Upper lobe of right lung (tissue), 1 donor: ENCODE data around the gene SAMD4A. TPM values are rescaled to one million over a fixed set of nuclear protein-coding genes. Genes with fewer than 3 reads are reported as not detected.

Experiments used
- ATAC-seq: fragments of 200-7000 bp; cut with Tn5 transposase; one replicate; pipeline ENCODE4 v1.9.1; 2020; ENCODE audit warnings: mild to moderate bottlenecking, moderate library complexity
- DNase-seq: peaks from one replicate; pipeline ENCODE4 v3.0.0-alpha.2; 2020
- H3K27ac ChIP-seq: fragments of 200-600 bp; one replicate; pipeline ENCODE4 v1.8.0; 2022
- H3K27me3 ChIP-seq: fragments of 200-600 bp; one replicate; pipeline ENCODE4 v1.8.0; 2022; ENCODE audit warnings: mild to moderate bottlenecking
- H3K36me3 ChIP-seq: fragments of 200-600 bp; one replicate; pipeline ENCODE4 v1.8.0; 2022
- H3K4me1 ChIP-seq: fragments of 200-600 bp; one replicate; pipeline ENCODE4 v1.8.0; 2022
- H3K4me3 ChIP-seq: fragments of 200-600 bp; one replicate; pipeline ENCODE4 v1.8.0; 2022; ENCODE audit warnings: mild to moderate bottlenecking
- H3K9me3 ChIP-seq: fragments of 200-600 bp; one replicate; pipeline ENCODE4 v1.8.0; 2022
- CTCF ChIP-seq: fragments of 200-600 bp; IDR thresholded peaks from one replicate; pipeline ENCODE4 v1.8.0; 2022; ENCODE audit warnings: antibody characterized with exemption
- intact Hi-C: fragments of 100-400 bp; cut with DNase I; formaldehyde crosslinking; loops from one replicate; pipeline ENCODE4 v1.11.0; 2022
- total RNA-seq: library from RNA; stranded (reverse); fragmentation: NEBNext Ultra II Directional; extraction: Animal tissue kit (Norgen Biotek cat#: 25700); gene quantifications from one replicate; pipeline ENCODE4 v1.2.1, GENCODE V29; 2021
- donor health status: DM: no; HTN: yes; CAD: no; lungs with severe emphysema.

The SAMD4A gene
- total RNA-seq, 1 donor from 2014 or later, result 39.1 TPM

- no peak overlapping the region for H3K4me3 ChIP-seq
- intact Hi-C loops, result no loop called here
- TF ChIP-seq CTCF, result no peak
Observed at GRCh38 chr14:54730156-54730961, 163.4 kb downstream of the SAMD4A start.

GRCh38 chr14:54734966-54735365 is 168.0 kb downstream of the SAMD4A start:
- Histone ChIP-seq H3K4me1 (peaks cover 9% of the 10 kb centered on the region), H3K27ac (no peak overlapping the region), H3K36me3 (no peaks in the 10 kb centered on the region), H3K9me3 (no peaks in the 10 kb centered on the region), H3K4me3 (no peak overlapping the region), H3K27me3 (no peaks in the 10 kb centered on the region)
- no peak for TF ChIP-seq CTCF
- no peak for ATAC-seq
- DNase-seq, result no peak
- intact Hi-C loops, result no loop called here

More at GRCh38 chr14:54730156-54730961, 163.4 kb downstream of the SAMD4A start:
- ATAC-seq (peak; percentile 73), DNase-seq (no peak)
- H3K9me3 ChIP-seq, result no peaks in the 10 kb centered on the region
- peaks cover 8% of the 10 kb centered on the region for H3K4me1 ChIP-seq
- H3K36me3 ChIP-seq, result no peaks in the 10 kb centered on the region
- no peaks in the 10 kb centered on the region for H3K27me3 ChIP-seq
- H3K27ac ChIP-seq, result peak overlapping the region; percentile 38

GRCh38 chr14:54735424-54735823 is 168.5 kb downstream of the SAMD4A start:
- ATAC-seq (no peak), DNase-seq (no peak)
- no peaks in the 10 kb centered on the region for H3K27me3 ChIP-seq
- no peaks in the 10 kb centered on the region for H3K36me3 ChIP-seq
- H3K4me1 ChIP-seq, result peaks cover 7% of the 10 kb centered on the region
- intact Hi-C loops, result no loop called here
- H3K9me3 ChIP-seq, result no peaks in the 10 kb centered on the region
- no peak for TF ChIP-seq CTCF
- no peak overlapping the region for H3K4me3 ChIP-seq
- no peak overlapping the region for H3K27ac ChIP-seq

- no peak overlapping the region for H3K4me3 ChIP-seq
- H3K27ac ChIP-seq, result no peak overlapping the region
- peaks cover 5% of the 10 kb centered on the region for H3K4me1 ChIP-seq
- H3K36me3 ChIP-seq, result no peaks in the 10 kb centered on the region
- DNase-seq, result no peak
- no peak for TF ChIP-seq CTCF
- intact Hi-C loops, result no loop called here
- H3K9me3 ChIP-seq, result no peaks in the 10 kb centered on the region
- H3K27me3 ChIP-seq, result no peaks in the 10 kb centered on the region
- ATAC-seq, result no peak
Observed at GRCh38 chr14:54737132-54737711, 170.3 kb downstream of the SAMD4A start.

- peaks cover 5% of the 10 kb centered on the region for H3K4me1 ChIP-seq
- TF ChIP-seq CTCF, result no peak
- DNase-seq, result no peak
- H3K4me3 ChIP-seq, result no peak overlapping the region
- no peak for ATAC-seq
- no peaks in the 10 kb centered on the region for H3K9me3 ChIP-seq
- H3K27me3 ChIP-seq, result no peaks in the 10 kb centered on the region
- no peaks in the 10 kb centered on the region for H3K36me3 ChIP-seq
- intact Hi-C loops, result no loop called here
- H3K27ac ChIP-seq, result no peak overlapping the region
Observed at GRCh38 chr14:54738009-54738408, 171.1 kb downstream of the SAMD4A start.
